H1 (cell line): Measurements from ENCODE around the gene HEATR5A. TPM values are rescaled to one million over a fixed set of nuclear protein-coding genes. Genes with fewer than 3 reads are reported as not detected.
"Not testable (repeated sequence)": the region's sequence is repeated elsewhere in the genome, so short reads cannot be mapped to it uniquely, and the experiment has no call there.

Experiments
- CTCF ChIA-PET: fragments of 300-600 bp; sonication (Branson Sonifier 250); formaldehyde crosslinking; loops from one replicate; lab custom pipeline; 2021; ENCODE audit not compliant: partially characterized antibody; lab: Charles Lee
- POLR2A ChIA-PET: fragments of 300-600 bp; sonication (Branson Sonifier 250); formaldehyde crosslinking; loops from one replicate; lab custom pipeline; 2021; ENCODE audit warnings: inconsistent platforms; ENCODE audit not compliant: partially characterized antibody; lab: Charles Lee
- DNase-seq, 2 experiments: peaks; one replicate each; pipeline versions ENCODE4 v3.0.0 to v3.0.0-alpha.2; 2010 to 2022; ENCODE audit warnings: low spot score in 2 of 2, low read depth in 1 of 2, mixed read lengths in 1 of 2
- FAIRE-seq: peaks from 2 replicates; lab custom pipeline; 2011; peaks lifted over from hg19 to GRCh38; lab: Jason Lieb, UNC
- H2AFZ ChIP-seq: 2 replicates; pipeline ENCODE4 v1.8.1; 2012; ENCODE audit warnings: low read length, inconsistent platforms
- H2AK5ac ChIP-seq: 2 replicates; pipeline ENCODE4 v1.6.1; 2013; ENCODE audit warnings: low read depth, low read length
- H2BK120ac ChIP-seq: replicated peaks from 2 replicates; pipeline ENCODE3; 2013; ENCODE audit warnings: low read depth, low read length, inconsistent platforms
- H2BK12ac ChIP-seq: 2 replicates; pipeline ENCODE4 v1.6.1; 2013; ENCODE audit warnings: low read depth, low read length
- H2BK15ac ChIP-seq: 2 replicates; pipeline ENCODE4 v1.6.1; 2013; ENCODE audit warnings: low read length
- H2BK20ac ChIP-seq: 2 replicates; pipeline ENCODE4 v1.6.1; 2013; ENCODE audit warnings: low read length
- H2BK5ac ChIP-seq: 2 replicates; pipeline ENCODE4 v1.6.1; 2013; ENCODE audit warnings: low read depth, low read length
- H3K14ac ChIP-seq: 2 replicates; pipeline ENCODE4 v1.6.1; 2013; ENCODE audit warnings: inconsistent platforms; ENCODE audit not compliant: insufficient read length
- H3K18ac ChIP-seq: 2 replicates; pipeline ENCODE4 v1.6.1; 2013; ENCODE audit warnings: low read length; ENCODE audit errors: extremely low read depth
- H3K23ac ChIP-seq: 2 replicates; pipeline ENCODE4 v1.6.1; 2013; ENCODE audit warnings: inconsistent platforms; ENCODE audit not compliant: insufficient read length
- H3K23me2 ChIP-seq: 2 replicates; pipeline ENCODE4 v1.6.1; 2013; ENCODE audit warnings: low read depth, low read length
- H3K27ac ChIP-seq: 2 replicates; pipeline ENCODE4 v1.6.1; 2011; ENCODE audit warnings: low read depth, low read length, inconsistent platforms
- H3K27me3 ChIP-seq, 4 experiments: replicated peaks in 1 of 4; 1 replicate in 1 of 4; 2 replicates in 3 of 4; pipeline versions ENCODE4 v1.6.1 to v1.8.1; 2011 to 2013; ENCODE audit warnings: low read length in 3 of 4, mild to moderate bottlenecking in 3 of 4, inconsistent platforms in 2 of 4, mixed read lengths in 2 of 4, moderate library complexity in 1 of 4; ENCODE audit not compliant: control insufficient read depth in 3 of 4, insufficient read depth in 3 of 4; ENCODE audit errors: extremely low read depth in 1 of 4
- H3K36me3 ChIP-seq, 4 experiments: 2 replicates each; pipeline versions ENCODE4 v1.6.1 to v1.8.1; 2011 to 2013; ENCODE audit warnings: mild to moderate bottlenecking in 4 of 4, low read length in 3 of 4, moderate library complexity in 2 of 4, control low read depth in 1 of 4, inconsistent platforms in 1 of 4; ENCODE audit not compliant: insufficient read depth in 4 of 4, control insufficient read depth in 2 of 4
- H3K4ac ChIP-seq: replicated peaks from 2 replicates; pipeline ENCODE3; 2013; ENCODE audit warnings: low read length, low read depth, mixed read lengths, inconsistent platforms; ENCODE audit not compliant: insufficient read length
- H3K4me1 ChIP-seq, 4 experiments: replicated peaks in 1 of 4; 1 replicate in 1 of 4; 2 replicates in 3 of 4; pipeline versions ENCODE4 v1.6.1 to v1.8.1; 2011 to 2013; ENCODE audit warnings: low read length in 3 of 4, inconsistent platforms in 2 of 4, mixed read lengths in 1 of 4; ENCODE audit not compliant: insufficient read depth in 4 of 4, control insufficient read depth in 3 of 4
- H3K4me2 ChIP-seq, 2 experiments: 2 replicates each; pipeline versions ENCODE4 v1.6.1 to v1.8.1; 2011 to 2013; ENCODE audit warnings: low read depth in 2 of 2, low read length in 2 of 2, control low read depth in 1 of 2, inconsistent platforms in 1 of 2, mild to moderate bottlenecking in 1 of 2; ENCODE audit not compliant: insufficient read depth in 1 of 2
- H3K4me3 ChIP-seq, 4 experiments: fragments of 200-600, 300-600 bp in 1 of 4; sonication (generic), shearing (Covaris generic), sonication (Bioruptor Twin) in 1 of 4; 2 replicates each; pipeline versions ENCODE4 v1.5.1 to v1.8.1; 2011 to 2016; ENCODE audit warnings: low read length in 4 of 4, low read depth in 3 of 4, control low read depth in 2 of 4, inconsistent platforms in 2 of 4, mild to moderate bottlenecking in 2 of 4, mixed read lengths in 1 of 4, moderate library complexity in 1 of 4; ENCODE audit not compliant: insufficient read depth in 2 of 4; ENCODE audit errors: extremely low read depth in 1 of 4
- H3K56ac ChIP-seq: replicated peaks from 2 replicates; pipeline ENCODE3; 2013; ENCODE audit warnings: low read depth, mild to moderate bottlenecking, mixed read lengths, low read length, inconsistent platforms; ENCODE audit not compliant: insufficient read length
- H3K79me1 ChIP-seq: 2 replicates; pipeline ENCODE4 v1.6.1; 2013; ENCODE audit warnings: low read depth, low read length, control low read depth
- H3K79me2 ChIP-seq, 2 experiments: 2 replicates each; pipeline versions ENCODE4 v1.6.1 to v1.8.1; 2012 to 2013; ENCODE audit warnings: low read length in 2 of 2, mild to moderate bottlenecking in 2 of 2, inconsistent platforms in 1 of 2; ENCODE audit not compliant: insufficient read depth in 2 of 2, control insufficient read depth in 1 of 2
- H3K9ac ChIP-seq, 4 experiments: replicated peaks in 1 of 4; 1 replicate in 1 of 4; 2 replicates in 3 of 4; pipeline versions ENCODE4 v1.6.1 to v1.8.1; 2011 to 2013; ENCODE audit warnings: low read depth in 3 of 4, low read length in 3 of 4, control low read depth in 2 of 4, mild to moderate bottlenecking in 2 of 4, moderate library complexity in 2 of 4, inconsistent platforms in 1 of 4; ENCODE audit errors: extremely low read depth in 1 of 4
- H3K9me3 ChIP-seq, 2 experiments: 2 replicates each; pipeline versions ENCODE4 v1.6.1 to v1.8.1; 2012 to 2013; ENCODE audit warnings: mild to moderate bottlenecking in 2 of 2, moderate library complexity in 2 of 2, control low read depth in 1 of 2, inconsistent platforms in 1 of 2, low read depth in 1 of 2, low read length in 1 of 2, mixed read lengths in 1 of 2; ENCODE audit not compliant: insufficient read depth in 2 of 2
- H4K20me1 ChIP-seq, 2 experiments: replicated peaks in 1 of 2; 2 replicates each; pipeline versions ENCODE3 to v1.8.1; 2011 to 2013; ENCODE audit warnings: inconsistent platforms in 2 of 2, low read length in 2 of 2, mild to moderate bottlenecking in 1 of 2; ENCODE audit not compliant: insufficient read depth in 2 of 2, control insufficient read depth in 1 of 2
- H4K5ac ChIP-seq: 2 replicates; pipeline ENCODE4 v1.6.1; 2013; ENCODE audit warnings: low read length, low read depth, mixed read lengths, inconsistent platforms; ENCODE audit not compliant: insufficient read length
- H4K8ac ChIP-seq: 2 replicates; pipeline ENCODE4 v1.8.0; 2013; ENCODE audit warnings: mild to moderate bottlenecking, moderate library complexity, low read length, inconsistent platforms; ENCODE audit not compliant: insufficient read depth; ENCODE audit errors: extremely low read depth
- H4K91ac ChIP-seq: replicated peaks from 2 replicates; pipeline ENCODE3; 2013; ENCODE audit warnings: low read length, mixed read lengths, inconsistent platforms; ENCODE audit not compliant: insufficient read length
- WGBS, 2 experiments: shearing (Covaris generic) in 1 of 2; methylation state at CpG; one replicate each; pipeline versions ENCODE4 v1.1.6 to v1.1.7; 2013 to 2015; ENCODE audit warnings: low lambda C conversion rate in 2 of 2, mixed read lengths in 2 of 2, inconsistent platforms in 1 of 2, low coverage in 1 of 2, missing lambda C conversion rate in 1 of 2; ENCODE audit not compliant: insufficient replicate concordance in 2 of 2, insufficient coverage in 1 of 2, insufficient read length in 1 of 2; ENCODE audit errors: extremely low coverage in 1 of 2, missing lambda C conversion rate in 1 of 2; 5-methylcytosine and 5-hydroxymethylcytosine counted together
- polyA plus RNA-seq, 7 experiments: library from polyadenylated mRNA; depleted of rRNA in 3 of 7; stranded (reverse) in 5 of 7; unstranded in 2 of 7; fragments of >200 nt in 5 of 7; fragments of 200-250 nt in 2 of 7; gene quantifications; 1 replicate in 5 of 7; 2 replicates in 1 of 7; 4 replicates in 1 of 7; pipeline versions ENCODE4 v1.2.1 to v1.2.3, GENCODE V29; 2011 to 2013; ENCODE audit warnings: missing spikeins in 2 of 7, mixed read lengths in 2 of 7
- total RNA-seq: library from RNA; stranded (reverse); fragmentation: NEBNext Ultra II Directional; extraction: Animal tissue kit (Norgen Biotek cat#: 25700); gene quantifications from 2 replicates; pipeline ENCODE4 v1.2.1, GENCODE V29; 2021

The HEATR5A gene
- total and polyA plus RNA-seq, 2 of the 8 experiments (the other 6 are each of a cell fraction or from before 2014, with no cell fraction given) = 9.0 to 36.2 TPM

DNA sequence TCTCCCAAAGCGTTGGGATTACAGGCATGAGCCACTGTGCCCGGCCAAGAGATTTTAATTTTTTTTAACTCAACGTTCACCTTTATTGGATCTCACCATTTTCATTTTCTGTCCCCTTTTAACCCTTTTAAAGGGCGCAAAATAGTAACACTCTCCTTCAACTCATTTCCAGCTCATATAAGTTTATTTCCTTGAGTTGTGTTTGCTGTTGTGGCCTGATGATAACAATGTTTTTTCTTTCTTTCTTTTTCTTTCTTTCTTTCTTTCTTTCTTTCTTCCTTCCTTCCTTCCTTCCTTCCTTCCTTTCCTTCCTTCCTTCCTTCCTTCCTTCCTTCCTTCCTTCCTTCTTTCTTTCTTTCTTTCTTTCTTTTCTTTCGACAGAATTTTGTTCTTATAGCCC, 143.9 kb downstream of the HEATR5A start:
- CTCF ChIA-PET, H3K4me2 ChIP-seq, H3K27ac ChIP-seq, H2BK15ac ChIP-seq, H2BK120ac ChIP-seq, H3K56ac ChIP-seq, DNase-seq, H3K18ac ChIP-seq, H4K8ac ChIP-seq, H2BK20ac ChIP-seq, H3K36me3 ChIP-seq, POLR2A ChIA-PET, H3K23ac ChIP-seq, H2AK5ac ChIP-seq, H3K79me2 ChIP-seq, H3K4me3 ChIP-seq, H4K5ac ChIP-seq, H4K91ac ChIP-seq, H3K79me1 ChIP-seq, FAIRE-seq, H3K9ac ChIP-seq, H3K14ac ChIP-seq, H4K20me1 ChIP-seq, H2BK5ac ChIP-seq, H3K4ac ChIP-seq, H3K27me3 ChIP-seq, H3K4me1 ChIP-seq, H3K23me2 ChIP-seq, H2BK12ac ChIP-seq, H2AFZ ChIP-seq: not testable (repeated sequence)
- peaks cover 17 to 36% of the 10 kb centered on the region in 2 experiments for H3K9me3 ChIP-seq
- WGBS, 2 experiments = 73% methylated on average over 5 of the region's 5 CpGs; no CpG with 5 or more reads in 1 of the 2 experiments
